ENCODE results near the gene DPP7.
"Not testable (repeated sequence)": the region's sequence is repeated elsewhere in the genome, so short reads cannot be mapped to it uniquely, and the experiment has no call there.

DPP7 gene

GRCh38 chr9:137063311-137064026 is 51.1 kb downstream of the DPP7 start:
- H3K4me3 ChIP-seq (ENCODE audit: low read depth, low read length) = no peak overlapping the region
- no peak for TF ChIP-seq CTCF (conservative IDR thresholded peaks at IDR 0.05; ENCODE audit: low read depth, low read length)
- no peak for DNase-seq (ENCODE audit: low read depth)

GRCh38 chr9:137062798-137063197 is 51.7 kb downstream of the DPP7 start:
- not testable (repeated sequence) for DNase-seq (ENCODE audit: low read depth); H3K4me3 ChIP-seq (ENCODE audit: low read depth, low read length)

GRCh38 chr9:137062384-137062783 is 52.1 kb downstream of the DPP7 start:
- DNase-seq (ENCODE audit: low read depth) = no peak
- H3K4me3 ChIP-seq (ENCODE audit: low read depth, low read length) = no peak overlapping the region
- no peak for TF ChIP-seq CTCF (conservative IDR thresholded peaks at IDR 0.05; ENCODE audit: low read depth, low read length)
